Measurements from ENCODE around the gene SFTA2. TPM values are rescaled to one million over a fixed set of nuclear protein-coding genes. Genes with fewer than 3 reads are reported as not detected.

Gene SFTA2
- total RNA-seq, 2 experiments from 2014 or later: not detected

GRCh38 chr6:30884521-30885480 is 47.2 kb downstream of the SFTA2 start:
- Mint-ChIP-seq H3K9me3 (no peaks in the 10 kb centered on the region), H3K36me3 (no peaks in the 10 kb centered on the region), H3K27me3 (no peaks in the 10 kb centered on the region), H3K4me3 (peak overlapping the region; percentile 77), H3K27ac (peak overlapping the region; percentile 7), H3K4me1 (peaks cover 34% of the 10 kb centered on the region)
- DNase-seq: peak; percentile 62

DNA sequence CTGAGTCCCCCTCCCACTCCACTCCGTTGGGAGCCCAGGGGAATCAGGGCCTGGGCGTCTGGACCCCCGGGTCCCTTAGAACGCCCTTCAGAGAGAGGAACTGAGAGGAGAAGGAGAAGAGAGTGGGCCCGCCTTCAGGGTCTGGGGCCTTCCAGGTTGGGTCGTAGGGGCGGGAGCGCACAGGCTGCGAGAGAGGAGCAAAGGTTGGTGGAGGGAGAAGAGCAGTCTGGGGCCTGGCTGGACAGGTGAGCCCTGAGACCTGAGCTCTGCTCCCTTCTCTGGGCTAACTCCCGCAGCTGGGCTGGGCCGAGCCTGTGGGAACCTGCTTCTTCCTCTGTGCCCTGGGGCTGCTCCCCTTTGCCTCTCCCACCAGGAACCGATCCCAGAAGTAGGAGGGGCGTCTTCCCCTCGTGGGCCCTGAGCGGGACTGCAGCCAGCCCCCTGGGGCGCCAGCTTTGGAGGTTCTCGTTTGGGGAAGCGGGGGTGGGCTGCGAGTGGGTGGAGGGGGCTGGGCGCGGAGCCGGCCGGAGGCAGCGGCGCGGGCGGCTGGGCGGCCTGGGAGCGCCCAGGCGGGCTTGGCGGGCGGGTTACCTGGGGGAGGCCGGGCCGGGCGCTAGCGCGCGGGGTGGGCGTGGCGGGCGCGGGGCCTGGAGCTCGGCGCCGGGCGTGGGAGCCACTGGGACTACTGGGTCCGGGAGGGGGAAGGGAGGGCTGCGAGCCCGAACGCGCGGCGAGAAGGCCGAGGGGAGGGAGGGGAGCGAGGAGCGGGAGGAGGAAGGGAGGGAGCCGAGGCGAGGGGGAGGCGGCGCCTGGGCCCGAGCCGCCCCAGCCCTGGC is 48.1 kb downstream of the SFTA2 start, which contains the start of gene DDR1:
TSS of gene DDR1 (plus strand) at position 835 of the 836 bp plus-strand sequence. CDS start 4,211 bp downstream, outside the sequence.
- Mint-ChIP-seq H3K9me3 (no peaks in the 10 kb centered on the region), H3K4me1 (peaks cover 34% of the 10 kb centered on the region), H3K36me3 (no peaks in the 10 kb centered on the region), H3K4me3 (peak within 1 kb of the TSS; percentile 78), H3K27me3 (no peaks in the 10 kb centered on the region), H3K27ac (peak within 1 kb of the TSS; percentile 72)
- peak; percentile 56 for DNase-seq

GRCh38 chr6:30882759-30883684 is 48.9 kb downstream of the SFTA2 start:
- Mint-ChIP-seq H3K4me1 (peaks cover 41% of the 10 kb centered on the region), H3K36me3 (no peaks in the 10 kb centered on the region), H3K27me3 (no peaks in the 10 kb centered on the region), H3K27ac (peak overlapping the region; percentile 72), H3K4me3 (peak overlapping the region; percentile 78), H3K9me3 (no peaks in the 10 kb centered on the region)
- no peak for DNase-seq

DNA sequence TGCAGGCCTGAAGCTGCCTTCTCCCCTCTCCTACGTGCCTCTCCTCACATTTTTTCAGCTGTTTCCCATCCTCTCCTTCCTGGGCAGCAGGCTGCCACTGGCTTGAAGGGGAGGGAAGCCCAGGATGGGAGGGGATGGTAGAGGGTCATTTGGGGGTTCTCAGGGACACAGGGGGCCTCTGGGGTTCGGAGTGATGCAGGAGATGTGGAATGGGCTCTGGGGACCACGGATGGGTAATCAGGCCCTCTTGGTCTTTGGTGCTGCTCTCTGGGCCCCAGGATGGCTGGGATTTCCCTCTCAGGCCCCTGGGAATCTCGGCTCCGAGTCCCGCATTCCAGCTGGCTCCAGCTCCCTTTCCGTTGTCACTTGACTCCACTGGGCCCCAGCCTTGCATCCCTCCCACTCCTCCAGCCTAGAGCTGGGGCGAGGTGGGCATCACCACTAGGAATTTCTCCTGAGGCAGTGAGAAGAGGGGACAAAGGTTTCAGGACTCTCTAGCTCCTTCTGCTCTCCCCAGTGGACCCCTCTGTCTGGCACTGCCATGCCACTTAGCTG is 49.7 kb downstream of the SFTA2 start:
- H3K27ac Mint-ChIP-seq: no peak overlapping the region
- no peak overlapping the region for H3K4me3 Mint-ChIP-seq
- H3K36me3 Mint-ChIP-seq: no peaks in the 10 kb centered on the region
- DNase-seq: no peak
- H3K9me3 Mint-ChIP-seq: no peaks in the 10 kb centered on the region
- no peaks in the 10 kb centered on the region for H3K27me3 Mint-ChIP-seq
- H3K4me1 Mint-ChIP-seq: peaks cover 47% of the 10 kb centered on the region

DNA sequence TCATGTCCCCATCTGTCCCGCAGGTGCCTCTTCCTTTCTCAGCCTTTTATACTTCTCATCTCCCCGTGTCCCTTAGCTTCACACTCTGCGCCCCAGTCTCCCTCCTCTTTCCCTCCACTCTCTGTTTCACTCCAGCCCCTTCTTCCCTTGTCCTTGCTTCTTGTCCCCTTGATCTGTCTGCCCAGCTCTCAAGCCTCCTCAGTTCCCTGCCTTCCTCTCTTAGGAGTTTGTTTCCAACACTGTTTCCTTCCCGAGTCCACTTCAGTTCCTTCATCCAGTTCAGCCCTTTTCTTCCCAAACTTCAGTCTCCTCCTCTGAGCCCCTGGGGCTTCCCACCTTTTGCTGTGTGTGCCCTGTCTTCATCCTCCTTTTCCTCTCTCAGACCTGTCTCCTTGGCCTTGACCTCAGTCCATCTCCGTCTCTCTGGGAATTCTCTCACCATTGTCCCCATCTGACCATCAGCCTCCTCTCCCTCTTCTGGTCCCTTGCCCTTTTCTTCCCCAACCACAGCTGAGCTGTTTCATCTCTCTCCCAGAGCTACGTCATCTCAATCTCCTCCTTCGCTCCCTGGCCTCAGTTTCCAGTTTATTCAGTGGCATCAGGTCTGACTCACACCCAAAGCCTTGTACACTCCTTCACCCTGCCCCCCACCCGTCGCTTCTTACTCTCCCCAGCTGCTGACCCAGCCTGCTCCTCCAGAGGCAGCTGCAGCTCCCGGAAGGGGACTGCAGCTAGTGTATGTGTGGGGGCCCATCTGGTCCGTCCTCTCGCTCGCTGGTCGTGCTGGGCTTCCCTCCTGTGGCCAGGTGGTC is 50.4 kb downstream of the SFTA2 start:
- DNase-seq: no peak
- no peaks in the 10 kb centered on the region for H3K9me3 Mint-ChIP-seq
- no peak overlapping the region for H3K4me3 Mint-ChIP-seq
- H3K36me3 Mint-ChIP-seq: no peaks in the 10 kb centered on the region
- no peak overlapping the region for H3K27ac Mint-ChIP-seq
- no peaks in the 10 kb centered on the region for H3K27me3 Mint-ChIP-seq
- H3K4me1 Mint-ChIP-seq: peaks cover 47% of the 10 kb centered on the region

Other genes starting within 250 kb of the SFTA2 start
- gene PPP1R18, start 245.5 kb downstream of the SFTA2 start, total RNA-seq: 100 to 1,000 TPM; 102 to 106 TPM
- gene NRM, start 241.2 kb downstream of the SFTA2 start, total RNA-seq: 10 to 100 TPM; 19.7 to 20.2 TPM
- 10 to 100 TPM; 63.2 to 67.0 TPM for gene MDC1, start 214.9 kb downstream of the SFTA2 start, total RNA-seq
- 1,000 to 10,000 TPM; 1,515 to 1,538 TPM for gene TUBB, start 211.8 kb downstream of the SFTA2 start, total RNA-seq
- gene FLOT1, start 189.5 kb downstream of the SFTA2 start, total RNA-seq: 100 to 1,000 TPM; 104 to 107 TPM
- 100 to 1,000 TPM; 295 to 310 TPM for gene IER3, start 187.6 kb downstream of the SFTA2 start, total RNA-seq
- gene DDR1, start 47.7 kb downstream of the SFTA2 start, total RNA-seq: 10 to 100 TPM; 12.0 to 13.7 TPM
- 10 to 100 TPM; 44.5 to 46.4 TPM for gene GTF2H4, start 24.0 kb downstream of the SFTA2 start, total RNA-seq
- 10 to 100 TPM; 79.5 to 80.9 TPM for gene VARS2, start 17.9 kb downstream of the SFTA2 start, total RNA-seq
- not detected for gene MUCL3, start 8.8 kb upstream of the SFTA2 start, total RNA-seq
- not detected for gene MUC21, start 51.5 kb upstream of the SFTA2 start, total RNA-seq
- not detected for gene MUC22, start 78.3 kb upstream of the SFTA2 start, total RNA-seq
- not detected for gene C6orf15, start 180.4 kb upstream of the SFTA2 start, total RNA-seq
- gene PSORS1C1, start 182.6 kb upstream of the SFTA2 start, total RNA-seq: under 1 TPM in 1 of 2 experiments, not detected in 1; 0.19 TPM
- not detected for gene CDSN, start 188.3 kb upstream of the SFTA2 start, total RNA-seq
- gene PSORS1C2, start 206.9 kb upstream of the SFTA2 start, total RNA-seq: not detected
- 10 to 100 TPM; 43.0 to 46.6 TPM for gene CCHCR1, start 225.6 kb upstream of the SFTA2 start, total RNA-seq
- 10 to 100 TPM; 86.1 to 89.8 TPM for gene TCF19, start 226.4 kb upstream of the SFTA2 start, total RNA-seq
- gene POU5F1, start 238.5 kb upstream of the SFTA2 start, total RNA-seq: not detected